Psoas muscle (tissue), 8 donors: ENCODE results near the gene IPO5. TPM values are rescaled to one million over a fixed set of nuclear protein-coding genes. Genes with fewer than 3 reads are reported as not detected.

Experiments used
- ATAC-seq, 4 donors: fragments of 200-7000 bp; cut with Tn5 transposase; one replicate each; pipeline ENCODE4 v1.9.1; 2020; ENCODE audit warnings: moderate library complexity in 3 of 4, mild to moderate bottlenecking in 2 of 4
- DNase-seq, 2 donors: peaks; one replicate each; pipeline ENCODE4 v3.0.0-alpha.2; 2020
- H3K27ac ChIP-seq: fragments of 200-600 bp; one replicate; pipeline ENCODE4 v1.8.0; 2022
- H3K27me3 ChIP-seq, 3 donors: fragments of 200-600 bp in 1 of 3; one replicate each; pipeline versions ENCODE4 v1.6.1 to v1.8.0; 2013 to 2022; ENCODE audit warnings: low read length in 2 of 3, mild to moderate bottlenecking in 2 of 3, moderate library complexity in 1 of 3; ENCODE audit not compliant: insufficient read depth in 3 of 3
- H3K36me3 ChIP-seq, 2 donors: fragments of 200-600 bp in 1 of 2; one replicate each; pipeline versions ENCODE4 v1.6.1 to v1.8.0; 2013 to 2022; ENCODE audit warnings: low read depth in 1 of 2, mild to moderate bottlenecking in 1 of 2, moderate library complexity in 1 of 2; ENCODE audit not compliant: insufficient read depth in 1 of 2
- H3K4me1 ChIP-seq: fragments of 200-600 bp; one replicate; pipeline ENCODE4 v1.8.0; 2022
- H3K4me3 ChIP-seq: fragments of 200-600 bp; one replicate; pipeline ENCODE4 v1.8.0; 2022; ENCODE audit warnings: mild to moderate bottlenecking
- H3K9me3 ChIP-seq: fragments of 200-600 bp; one replicate; pipeline ENCODE4 v1.8.0; 2022
- CTCF ChIP-seq: fragments of 200-600 bp; IDR thresholded peaks from one replicate; pipeline ENCODE4 v1.8.0; 2022; ENCODE audit warnings: antibody characterized with exemption
- WGBS, 3 donors: extraction: QIAGEN DNeasy Blood & Tissue Kit; methylation state at CpG; one replicate each; pipeline versions ENCODE4 v1.1.6 to v1.1.7; 2013; 5-methylcytosine and 5-hydroxymethylcytosine counted together
- intact Hi-C, 2 donors: fragments of 100-400 bp; cut with DNase I; formaldehyde crosslinking; loops; one replicate each; pipeline versions ENCODE4 v1.11.0 to v1.14.2; 2022
- polyA plus RNA-seq, 3 donors: library from polyadenylated mRNA; stranded (reverse); fragments of 200-250 nt; gene quantifications; one replicate each; pipeline ENCODE4 v1.2.3, GENCODE V29; 2013
- total RNA-seq, 4 donors: library from RNA; stranded (reverse); fragmentation: NEBNext Ultra II Directional in 2 of 4; extraction: Animal tissue kit (Norgen Biotek cat#: 25700) in 2 of 4; gene quantifications; one replicate each; pipeline versions ENCODE4 v1.2.1 to v1.2.4, GENCODE V29; 2021 to 2023
- donor health status: healthy with polysubstance abuse.
- donor health status: DM: no; HTN: no; CAD: no; lungs with moderate emphysema.
- donor health status: Bipolar disorder and iron deficiency.
- donor health status: healthy.
- donor health status: DM: yes; HTN: yes; CAD: no.
- donor health status: DM: no; HTN: no; CAD: no.
- donor health status: DM: no; HTN: no; CAD: no.
- donor health status: DM: yes; HTN: yes; CAD: no.

The IPO5 gene
- total and polyA plus RNA-seq, 7 donors, result 60.6 to 186 (median 153) TPM

GRCh38 chr13:98071316-98071715 lies 117.8 kb downstream of the IPO5 start:
- ATAC-seq (no peak), DNase-seq (no peak)
- H3K4me1 ChIP-seq, result no peaks in the 10 kb centered on the region
- TF ChIP-seq CTCF, result no peak
- no peaks in the 10 kb centered on the region for H3K27me3 ChIP-seq
- no peaks in the 10 kb centered on the region for H3K9me3 ChIP-seq
- intact Hi-C loops, result no loop called here
- no peaks in the 10 kb centered on the region for H3K36me3 ChIP-seq
- WGBS, 3 donors, result 82 to 93% (median 91%) methylated on average over 1 of the region's 1 CpG
- H3K4me3 ChIP-seq, result no peak overlapping the region
- H3K27ac ChIP-seq, result no peak overlapping the region

- Histone ChIP-seq H3K4me3 (no peak overlapping the region), H3K4me1 (no peaks in the 10 kb centered on the region), H3K27ac (no peak overlapping the region), H3K9me3 (no peaks in the 10 kb centered on the region), H3K27me3 (no peaks in the 10 kb centered on the region), H3K36me3 (no peaks in the 10 kb centered on the region)
- ATAC-seq (no peak), DNase-seq (no peak)
- intact Hi-C loops, result no loop called here
- TF ChIP-seq CTCF, result no peak
- 38 to 47% (median 39%) methylated on average over 2 of the region's 2 CpGs for WGBS, 3 donors
Measured at GRCh38 chr13:98072476-98072875, 119.0 kb downstream of the IPO5 start.

Other genes with a start within 250 kb of the IPO5 start
- 10 to 100 TPM in 3 of 4 donors, 1 to 10 TPM in 1; 9.2 to 19.4 (median 13.0) TPM for gene FARP1, start 189.4 kb downstream of the IPO5 start, total RNA-seq
- gene FARP1, start 189.4 kb downstream of the IPO5 start, polyA plus RNA-seq, result 1 to 10 TPM; 5.7 to 7.5 (median 6.0) TPM
- not detected for gene RNF113B, start 223.6 kb downstream of the IPO5 start, total RNA-seq
- not detected for gene RNF113B, start 223.6 kb downstream of the IPO5 start, polyA plus RNA-seq